ENCODE results near the gene LUC7L.

Gene LUC7L

DNA sequence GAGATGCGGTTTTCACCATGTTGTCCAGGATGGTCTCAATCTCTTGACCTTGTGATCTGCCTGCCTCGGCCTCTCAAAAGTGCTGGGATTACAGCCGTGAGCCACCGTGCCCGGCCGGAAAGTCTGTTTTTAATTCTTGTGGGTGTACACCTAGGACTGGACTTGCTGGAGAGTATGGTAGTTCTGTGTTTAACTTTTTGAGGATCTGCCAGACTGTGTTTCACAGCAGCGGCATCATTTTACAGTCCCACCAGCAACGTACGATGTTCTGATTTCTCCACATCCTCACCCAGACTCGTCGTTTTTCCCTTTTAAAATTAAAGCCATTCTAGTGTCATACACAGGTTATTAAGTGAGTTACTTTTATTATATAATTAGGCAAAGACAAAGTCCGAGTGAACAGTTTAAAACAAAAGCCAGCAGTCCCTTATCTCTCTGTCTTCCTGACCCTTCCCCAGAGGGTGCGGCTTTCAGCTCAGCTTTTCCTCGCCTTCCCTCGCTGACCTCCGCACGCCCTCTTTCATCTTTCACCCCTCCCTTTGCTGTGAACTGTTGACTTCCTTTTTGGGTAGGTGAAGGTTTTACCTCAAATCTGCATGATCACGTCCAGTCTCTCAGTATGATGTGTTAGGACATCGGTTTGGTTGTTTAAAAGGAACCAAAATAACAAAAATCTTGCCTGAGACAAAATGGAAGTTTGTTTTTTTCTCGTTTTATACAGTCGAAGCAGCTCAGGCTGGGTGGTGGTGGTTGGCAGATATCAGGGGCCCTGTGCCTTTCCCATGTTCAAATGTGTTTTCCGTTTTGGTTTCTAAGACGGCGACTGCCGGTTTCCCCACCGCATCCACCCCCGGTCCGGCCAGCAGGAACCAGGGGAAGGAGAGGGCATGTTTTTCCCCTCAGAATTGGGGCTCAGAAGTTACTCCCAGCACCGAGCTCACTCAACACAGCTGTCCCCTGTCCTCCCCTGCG, 23.4 kb upstream of the LUC7L start:
- no peak overlapping the region for H3K4me3 ChIP-seq (ENCODE audit: low read depth, low read length)
- no peak for DNase-seq (ENCODE audit: low read depth)
- TF ChIP-seq, protein P1, sequence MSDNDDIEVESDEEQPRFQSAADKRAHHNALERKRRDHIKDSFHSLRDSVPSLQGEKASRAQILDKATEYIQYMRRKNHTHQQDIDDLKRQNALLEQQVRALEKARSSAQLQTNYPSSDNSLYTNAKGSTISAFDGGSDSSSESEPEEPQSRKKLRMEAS (IDR thresholded peaks at IDR 0.05; ENCODE audit: low read depth, low read length) = no peak
- TF ChIP-seq MYC (IDR thresholded peaks at IDR 0.05; ENCODE audit: low read depth, low read length) (no peak), POLR2A (IDR thresholded peaks at IDR 0.05; ENCODE audit: extremely low read depth, insufficient read length) (no peak)
- TF ChIP-seq, protein P2, sequence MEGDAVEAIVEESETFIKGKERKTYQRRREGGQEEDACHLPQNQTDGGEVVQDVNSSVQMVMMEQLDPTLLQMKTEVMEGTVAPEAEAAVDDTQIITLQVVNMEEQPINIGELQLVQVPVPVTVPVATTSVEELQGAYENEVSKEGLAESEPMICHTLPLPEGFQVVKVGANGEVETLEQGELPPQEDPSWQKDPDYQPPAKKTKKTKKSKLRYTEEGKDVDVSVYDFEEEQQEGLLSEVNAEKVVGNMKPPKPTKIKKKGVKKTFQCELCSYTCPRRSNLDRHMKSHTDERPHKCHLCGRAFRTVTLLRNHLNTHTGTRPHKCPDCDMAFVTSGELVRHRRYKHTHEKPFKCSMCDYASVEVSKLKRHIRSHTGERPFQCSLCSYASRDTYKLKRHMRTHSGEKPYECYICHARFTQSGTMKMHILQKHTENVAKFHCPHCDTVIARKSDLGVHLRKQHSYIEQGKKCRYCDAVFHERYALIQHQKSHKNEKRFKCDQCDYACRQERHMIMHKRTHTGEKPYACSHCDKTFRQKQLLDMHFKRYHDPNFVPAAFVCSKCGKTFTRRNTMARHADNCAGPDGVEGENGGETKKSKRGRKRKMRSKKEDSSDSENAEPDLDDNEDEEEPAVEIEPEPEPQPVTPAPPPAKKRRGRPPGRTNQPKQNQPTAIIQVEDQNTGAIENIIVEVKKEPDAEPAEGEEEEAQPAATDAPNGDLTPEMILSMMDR (IDR thresholded peaks at IDR 0.05; ENCODE audit: low read depth, low read length) = no peak

DNA sequence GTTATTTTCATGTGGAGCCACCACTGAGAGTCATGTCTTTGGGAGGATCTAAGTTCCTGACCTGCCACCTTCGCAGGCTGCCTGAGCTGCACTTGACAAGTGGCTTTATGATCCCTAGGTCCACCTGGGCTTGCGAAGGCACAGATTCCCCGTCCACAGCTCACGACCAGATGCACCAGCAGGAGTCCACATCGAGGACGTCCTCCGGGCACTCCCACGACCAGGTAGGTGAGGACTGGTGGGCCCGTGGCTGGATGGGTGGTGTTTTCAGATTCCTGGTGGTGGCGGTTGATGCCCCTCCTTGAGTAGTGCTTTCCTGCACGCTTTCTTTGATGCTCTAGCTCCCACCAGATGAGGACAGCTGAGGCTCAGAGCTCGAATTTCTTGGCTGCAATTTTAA, 20.2 kb upstream of the LUC7L start:
- DNase-seq (ENCODE audit: low read depth) = no peak
- no peak for TF ChIP-seq POLR2A (IDR thresholded peaks at IDR 0.05; ENCODE audit: extremely low read depth, insufficient read length)
- TF ChIP-seq, protein P2 (IDR thresholded peaks at IDR 0.05; ENCODE audit: low read depth, low read length) = no peak
- TF ChIP-seq MYC (IDR thresholded peaks at IDR 0.05; ENCODE audit: low read depth, low read length) = no peak
- TF ChIP-seq, protein P1 (IDR thresholded peaks at IDR 0.05; ENCODE audit: low read depth, low read length) = no peak
- no peak overlapping the region for H3K4me3 ChIP-seq (ENCODE audit: low read depth, low read length)

DNA sequence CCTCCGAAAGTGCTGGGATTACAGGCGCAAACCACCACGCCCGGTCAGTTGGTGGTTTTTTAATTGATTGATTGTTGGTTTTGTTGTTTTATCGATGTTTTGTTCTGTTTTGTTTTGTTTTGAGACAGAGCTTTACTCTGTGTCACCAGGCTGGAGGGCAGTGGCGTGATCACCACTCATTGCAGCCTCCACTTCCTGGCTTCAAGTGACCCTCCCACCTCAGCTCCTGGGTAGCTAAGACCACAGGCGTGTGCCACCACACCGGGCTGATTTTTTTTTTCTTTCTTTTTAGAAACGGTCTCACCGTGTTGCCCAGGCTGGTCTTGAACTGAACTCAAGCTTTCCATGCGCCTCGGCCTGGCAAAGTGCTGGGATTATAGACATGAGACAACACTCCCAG, 17.8 kb upstream of the LUC7L start:
- no peak for DNase-seq (ENCODE audit: low read depth)
- H3K4me3 ChIP-seq (ENCODE audit: low read depth, low read length) = no peak overlapping the region
- TF ChIP-seq MYC (IDR thresholded peaks at IDR 0.05; ENCODE audit: low read depth, low read length) (no peak), POLR2A (IDR thresholded peaks at IDR 0.05; ENCODE audit: extremely low read depth, insufficient read length) (no peak)
- TF ChIP-seq, protein P2 (IDR thresholded peaks at IDR 0.05; ENCODE audit: low read depth, low read length) = no peak
- TF ChIP-seq, protein P1 (IDR thresholded peaks at IDR 0.05; ENCODE audit: low read depth, low read length) = no peak

DNA sequence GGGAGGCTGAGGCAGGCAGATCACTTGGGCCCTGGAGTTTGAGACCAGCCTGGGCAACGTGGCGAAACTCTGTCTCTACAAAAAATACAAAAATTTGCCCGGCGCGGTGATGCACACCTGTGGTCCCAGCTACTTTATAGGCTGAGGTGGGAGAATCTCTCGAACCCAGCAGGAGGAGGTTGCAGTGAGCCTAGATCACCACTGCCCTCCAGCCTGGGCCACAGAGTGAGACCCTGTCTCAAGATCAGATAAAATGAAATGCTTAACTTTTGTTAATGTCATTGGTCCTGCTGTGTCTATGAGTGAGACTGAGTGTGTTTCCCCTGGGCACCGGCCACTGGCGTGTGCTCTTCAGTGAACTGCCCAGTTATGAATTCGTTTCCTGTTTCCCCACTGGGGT, 15.9 kb upstream of the LUC7L start:
- H3K4me3 ChIP-seq (ENCODE audit: low read depth, low read length) = no peak overlapping the region
- no peak for DNase-seq (ENCODE audit: low read depth)
- TF ChIP-seq, protein P2 (IDR thresholded peaks at IDR 0.05; ENCODE audit: low read depth, low read length) = no peak
- TF ChIP-seq POLR2A (IDR thresholded peaks at IDR 0.05; ENCODE audit: extremely low read depth, insufficient read length) (no peak), MYC (IDR thresholded peaks at IDR 0.05; ENCODE audit: low read depth, low read length) (no peak)
- TF ChIP-seq, protein P1 (IDR thresholded peaks at IDR 0.05; ENCODE audit: low read depth, low read length) = no peak

DNA sequence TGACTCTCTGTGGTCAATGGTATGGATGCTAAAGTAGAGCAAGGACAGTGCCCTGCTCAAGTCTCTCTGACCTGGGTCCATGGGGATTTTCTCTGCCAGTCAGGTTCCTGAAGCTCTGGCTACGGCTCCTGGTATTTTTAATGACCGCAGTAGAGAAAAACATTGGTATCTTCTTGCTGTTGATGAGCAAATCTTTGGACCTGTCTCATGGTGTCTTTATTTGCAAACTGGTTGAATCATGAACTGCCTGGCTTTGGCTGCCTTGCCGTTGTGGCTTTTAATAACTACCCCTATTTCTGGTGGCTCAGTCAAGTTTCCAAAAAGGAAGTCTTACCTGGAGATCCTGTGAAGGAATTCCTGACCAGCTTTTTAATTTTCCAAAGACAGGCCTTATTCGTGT, 14.1 kb upstream of the LUC7L start:
- no peak overlapping the region for H3K4me3 ChIP-seq (ENCODE audit: low read depth, low read length)
- TF ChIP-seq, protein P1 (IDR thresholded peaks at IDR 0.05; ENCODE audit: low read depth, low read length) = no peak
- TF ChIP-seq, protein P2 (IDR thresholded peaks at IDR 0.05; ENCODE audit: low read depth, low read length) = no peak
- no peak for TF ChIP-seq MYC (IDR thresholded peaks at IDR 0.05; ENCODE audit: low read depth, low read length)
- no peak for TF ChIP-seq POLR2A (IDR thresholded peaks at IDR 0.05; ENCODE audit: extremely low read depth, insufficient read length)
- no peak for DNase-seq (ENCODE audit: low read depth)
